Body of pancreas (tissue), 4 donors: Measurements from ENCODE around the gene CDKN2B-AS1.

Experiments
- POLR2A ChIP-seq, 3 donors: fragments of 450-650 bp; IDR thresholded peaks; one replicate each; pipeline ENCODE4 v1.6.1; 2016; ENCODE audit warnings: antibody characterized with exemption in 3 of 3, mild to moderate bottlenecking in 2 of 3
- TF ChIP-seq, protein P1 (sequence below), 7 experiments: fragments of 450-650 bp in 4 of 7; fragments of 200-600 bp in 3 of 7; sonication (generic) in 3 of 7; IDR thresholded peaks; one replicate each; pipeline ENCODE4 v1.5.1; 2016 to 2019; ENCODE audit warnings: antibody characterized with exemption in 7 of 7

DNA sequence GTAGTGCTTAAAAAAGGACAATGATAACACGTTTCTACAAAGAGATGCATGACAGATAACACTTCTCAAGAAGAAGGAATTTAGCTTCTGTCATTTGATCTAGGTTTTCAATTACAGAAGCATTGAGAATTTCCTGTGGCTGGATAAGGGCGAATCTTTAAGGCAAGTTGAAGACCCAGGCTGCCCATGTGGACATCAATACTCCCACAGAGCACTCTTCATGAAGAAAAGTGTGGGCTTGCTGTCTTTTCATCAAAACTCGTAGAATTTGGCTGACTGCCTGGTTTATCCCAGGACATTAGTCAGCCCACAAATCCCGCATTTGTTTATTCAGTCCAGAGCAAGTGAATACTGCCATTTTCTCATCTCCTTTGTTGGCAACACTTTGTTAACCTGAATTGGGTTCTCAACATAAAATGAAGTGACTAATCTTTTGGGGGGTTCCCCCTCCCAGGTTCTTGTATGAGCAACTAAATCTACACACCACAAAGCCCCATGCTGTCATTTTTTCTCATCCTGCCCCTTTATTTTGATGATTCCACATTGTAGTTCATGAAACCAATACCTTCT lies 57.9 kb downstream of the CDKN2B-AS1 start:
- TF ChIP-seq POLR2A (IDR thresholded peaks at IDR 0.05), result no peak
- TF ChIP-seq, protein P1, sequence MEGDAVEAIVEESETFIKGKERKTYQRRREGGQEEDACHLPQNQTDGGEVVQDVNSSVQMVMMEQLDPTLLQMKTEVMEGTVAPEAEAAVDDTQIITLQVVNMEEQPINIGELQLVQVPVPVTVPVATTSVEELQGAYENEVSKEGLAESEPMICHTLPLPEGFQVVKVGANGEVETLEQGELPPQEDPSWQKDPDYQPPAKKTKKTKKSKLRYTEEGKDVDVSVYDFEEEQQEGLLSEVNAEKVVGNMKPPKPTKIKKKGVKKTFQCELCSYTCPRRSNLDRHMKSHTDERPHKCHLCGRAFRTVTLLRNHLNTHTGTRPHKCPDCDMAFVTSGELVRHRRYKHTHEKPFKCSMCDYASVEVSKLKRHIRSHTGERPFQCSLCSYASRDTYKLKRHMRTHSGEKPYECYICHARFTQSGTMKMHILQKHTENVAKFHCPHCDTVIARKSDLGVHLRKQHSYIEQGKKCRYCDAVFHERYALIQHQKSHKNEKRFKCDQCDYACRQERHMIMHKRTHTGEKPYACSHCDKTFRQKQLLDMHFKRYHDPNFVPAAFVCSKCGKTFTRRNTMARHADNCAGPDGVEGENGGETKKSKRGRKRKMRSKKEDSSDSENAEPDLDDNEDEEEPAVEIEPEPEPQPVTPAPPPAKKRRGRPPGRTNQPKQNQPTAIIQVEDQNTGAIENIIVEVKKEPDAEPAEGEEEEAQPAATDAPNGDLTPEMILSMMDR (IDR thresholded peaks at IDR 0.05), result no peak
